Left ventricle myocardium inferior (tissue), 1 donor: ENCODE data around the gene CHPF. TPM values are rescaled to one million over a fixed set of nuclear protein-coding genes. Genes with fewer than 3 reads are reported as not detected.
A peak's percentile ranks its signal among the peaks of the same experiment; 100 is the strongest.

ENCODE experiments used
- DNase-seq: peaks from one replicate; pipeline ENCODE4 v3.0.0-alpha.2; 2020
- H3K27ac ChIP-seq: fragments of 200-600 bp; replicated peaks from 2 replicates; pipeline ENCODE4 v1.8.0; 2021
- H3K27me3 ChIP-seq: fragments of 200-600 bp; 2 replicates; pipeline ENCODE4 v1.8.0; 2021; ENCODE audit warnings: low read depth
- H3K36me3 ChIP-seq: fragments of 200-600 bp; 2 replicates; pipeline ENCODE4 v1.8.0; 2021
- H3K4me1 ChIP-seq: fragments of 200-600 bp; 2 replicates; pipeline ENCODE4 v1.8.0; 2021
- H3K4me3 ChIP-seq: fragments of 200-600 bp; 2 replicates; pipeline ENCODE4 v1.8.0; 2021; ENCODE audit warnings: mild to moderate bottlenecking, moderate library complexity
- H3K9me3 ChIP-seq: fragments of 200-600 bp; replicated peaks from 2 replicates; pipeline ENCODE4 v1.8.0; 2021
- CTCF ChIP-seq: fragments of 200-600 bp; IDR thresholded peaks from 2 replicates; pipeline ENCODE4 v1.8.0; 2021; ENCODE audit warnings: antibody characterized with exemption, mild to moderate bottlenecking, borderline replicate concordance
- intact Hi-C: fragments of 100-400 bp; cut with micrococcal nuclease; formaldehyde crosslinking; loops from one replicate; pipeline ENCODE4 v1.11.0; 2022
- total RNA-seq: library from RNA; stranded (reverse); fragmentation: NEBNext Ultra II Directional; extraction: Animal tissue kit (Norgen Biotek cat#: 25700); gene quantifications from one replicate; pipeline ENCODE4 v1.2.1, GENCODE V29; 2021
- donor health status: DM: no; HTN: yes; CAD: no; lungs with severe emphysema.

Gene CHPF
- total RNA-seq, 1 donor from 2014 or later = 104 TPM

GRCh38 chr2:219514196-219514761 is 29.3 kb downstream of the CHPF start, which contains the start of gene ASIC4:
Gene ASIC4, plus strand, starts transcription at chr2:219514482. Its CDS starts 243 bp downstream, at chr2:219514725.
- no peak within 1 kb of the TSS for H3K27ac ChIP-seq
- H3K4me3 ChIP-seq = peak within 1 kb of the TSS; percentile 43
- intact Hi-C loops = no loop called here
- no peaks in the 10 kb centered on the region for H3K36me3 ChIP-seq
- no peak for DNase-seq
- peaks cover 26% of the 10 kb centered on the region for H3K4me1 ChIP-seq
- no peak for TF ChIP-seq CTCF
- H3K9me3 ChIP-seq = no peaks in the 10 kb centered on the region
- peaks cover 96% of the 10 kb centered on the region for H3K27me3 ChIP-seq

- no peaks in the 10 kb centered on the region for H3K9me3 ChIP-seq
- intact Hi-C loops = no loop called here
- no peak for DNase-seq
- peaks cover 96% of the 10 kb centered on the region for H3K27me3 ChIP-seq
- H3K36me3 ChIP-seq = no peaks in the 10 kb centered on the region
- no peak overlapping the region for H3K27ac ChIP-seq
- TF ChIP-seq CTCF = no peak
- H3K4me1 ChIP-seq = peaks cover 31% of the 10 kb centered on the region
- H3K4me3 ChIP-seq = peak overlapping the region; percentile 43
Observed at GRCh38 chr2:219513787-219514186, 29.8 kb downstream of the CHPF start.

- H3K4me1 ChIP-seq = peaks cover 42% of the 10 kb centered on the region
- no peaks in the 10 kb centered on the region for H3K36me3 ChIP-seq
- no peak overlapping the region for H3K27ac ChIP-seq
- no peak for DNase-seq
- no peak overlapping the region for H3K4me3 ChIP-seq
- peaks cover 85% of the 10 kb centered on the region for H3K27me3 ChIP-seq
- intact Hi-C loops = no loop called here
- TF ChIP-seq CTCF = no peak
- no peaks in the 10 kb centered on the region for H3K9me3 ChIP-seq
Observed at GRCh38 chr2:219512524-219513216, 30.9 kb downstream of the CHPF start.

GRCh38 chr2:219511547-219512325 is 31.9 kb downstream of the CHPF start:
- no peak for DNase-seq
- H3K4me3 ChIP-seq = no peak overlapping the region
- intact Hi-C loops = no loop called here
- peaks cover 76% of the 10 kb centered on the region for H3K27me3 ChIP-seq
- peaks cover under 1% of the 10 kb centered on the region for H3K36me3 ChIP-seq
- no peaks in the 10 kb centered on the region for H3K9me3 ChIP-seq
- H3K4me1 ChIP-seq = peaks cover 51% of the 10 kb centered on the region
- no peak for TF ChIP-seq CTCF
- no peak overlapping the region for H3K27ac ChIP-seq

GRCh38 chr2:219510512-219511135 is 33.0 kb downstream of the CHPF start:
- Histone ChIP-seq H3K4me3 (peak overlapping the region; percentile 55), H3K36me3 (peaks cover 12% of the 10 kb centered on the region), H3K4me1 (peaks cover 51% of the 10 kb centered on the region), H3K27ac (no peak overlapping the region), H3K9me3 (no peaks in the 10 kb centered on the region), H3K27me3 (peaks cover 65% of the 10 kb centered on the region)
- TF ChIP-seq CTCF = no peak
- intact Hi-C loops = no loop called here
- DNase-seq = no peak
